Endothelial cell of umbilical vein (primary cell): ENCODE results near the gene ANO6. TPM values are rescaled to one million over a fixed set of nuclear protein-coding genes. Genes with fewer than 3 reads are reported as not detected.

Source experiments
- BruUV-seq: library from RNA; stranded (reverse); fragments of 400-500 nt; replicated peaks from 2 replicates; lab custom pipeline; 2021; lab: Mats Ljungman, UMichigan
- CTCF ChIA-PET: fragments of 300-600, 350-600 bp; sonication (Branson Sonifier 250); formaldehyde crosslinking; loops from one replicate; lab custom pipeline; 2021; ENCODE audit warnings: antibody characterized with exemption, inconsistent platforms; lab: Charles Lee
- POLR2A ChIA-PET: fragments of 300-600, 350-600 bp; sonication (Branson Sonifier 250); formaldehyde crosslinking; loops from one replicate; lab custom pipeline; 2021; ENCODE audit warnings: antibody characterized with exemption, inconsistent platforms; lab: Charles Lee
- DNase-seq: peaks from one replicate; pipeline ENCODE4 v3.0.0-alpha.2; 2011; ENCODE audit warnings: low read depth, low spot score
- FAIRE-seq: peaks from 2 replicates; lab custom pipeline; 2011; peaks lifted over from hg19 to GRCh38; lab: Jason Lieb, UNC
- H2AFZ ChIP-seq: 2 replicates; pipeline ENCODE4 v1.6.0; 2012; ENCODE audit warnings: low read depth, low read length, control low read depth, inconsistent platforms
- H3K27ac ChIP-seq: 2 replicates; pipeline ENCODE4 v1.5.1; 2011; ENCODE audit warnings: low read depth, mild to moderate bottlenecking, control low read depth, low read length, moderate library complexity; ENCODE audit not compliant: insufficient read depth
- H3K27me3 ChIP-seq, 2 experiments: 2 replicates each; pipeline versions ENCODE4 v1.6.0 to v1.6.1; 2011; ENCODE audit warnings: low read length in 2 of 2, mixed read lengths in 1 of 2; ENCODE audit not compliant: control insufficient read depth in 2 of 2, insufficient read depth in 2 of 2
- H3K36me3 ChIP-seq, 2 experiments: 2 replicates in 1 of 2; 3 replicates in 1 of 2; pipeline ENCODE4 v1.5.1; 2011; ENCODE audit warnings: low read length in 2 of 2, mild to moderate bottlenecking in 1 of 2, moderate library complexity in 1 of 2; ENCODE audit not compliant: control insufficient read depth in 2 of 2, insufficient read depth in 2 of 2; ENCODE audit errors: extremely low read depth in 1 of 2
- H3K4me1 ChIP-seq: 3 replicates; pipeline ENCODE4 v1.5.1; 2011; ENCODE audit warnings: mild to moderate bottlenecking, low read length; ENCODE audit not compliant: control insufficient read depth, insufficient read depth; ENCODE audit errors: extremely low read depth
- H3K4me2 ChIP-seq: 2 replicates; pipeline ENCODE4 v1.6.1; 2011; ENCODE audit warnings: low read length, control low read depth, mixed read lengths; ENCODE audit not compliant: insufficient read depth
- H3K4me3 ChIP-seq, 3 experiments: fragments of 200-600 bp in 1 of 3; sonication (generic), shearing (Covaris generic) in 1 of 3; replicated peaks in 1 of 3; 2 replicates each; pipeline ENCODE4 v1.5.1; 2011 to 2016; ENCODE audit warnings: control low read depth in 3 of 3, low read length in 3 of 3, mild to moderate bottlenecking in 2 of 3, inconsistent platforms in 1 of 3, low read depth in 1 of 3, moderate library complexity in 1 of 3; ENCODE audit not compliant: insufficient read depth in 1 of 3
- H3K79me2 ChIP-seq: 2 replicates; pipeline ENCODE4 v1.6.0; 2012; ENCODE audit warnings: low read length, inconsistent platforms; ENCODE audit not compliant: control insufficient read depth, insufficient read depth
- H3K9ac ChIP-seq: replicated peaks from 2 replicates; pipeline ENCODE3; 2011; ENCODE audit warnings: low read length, control low read depth; ENCODE audit not compliant: insufficient read depth; ENCODE audit errors: extremely low read depth
- H3K9me1 ChIP-seq: replicated peaks from 3 replicates; pipeline ENCODE4 v1.6.0; 2011; ENCODE audit warnings: mild to moderate bottlenecking, low read length; ENCODE audit not compliant: control insufficient read depth, insufficient read depth; ENCODE audit errors: extremely low read depth
- H3K9me3 ChIP-seq: replicated peaks from 2 replicates; pipeline ENCODE4 v1.5.1; 2012; ENCODE audit warnings: low read length, inconsistent platforms; ENCODE audit not compliant: control insufficient read depth, insufficient read depth
- H4K20me1 ChIP-seq: replicated peaks from 2 replicates; pipeline ENCODE3; 2011; ENCODE audit warnings: mild to moderate bottlenecking, low read length; ENCODE audit not compliant: control insufficient read depth, insufficient read depth; ENCODE audit errors: extremely low read depth
- EZH2 ChIP-seq: IDR thresholded peaks from 2 replicates; pipeline ENCODE4 v1.6.1; 2012; ENCODE audit warnings: borderline replicate concordance, low read depth, mild to moderate bottlenecking, moderate library complexity, low read length, inconsistent platforms; ENCODE audit not compliant: severe bottlenecking
- FOS ChIP-seq: IDR thresholded peaks from 2 replicates; pipeline ENCODE4 v1.6.1; 2011; ENCODE audit warnings: mild to moderate bottlenecking, low read length, moderate library complexity, borderline replicate concordance; ENCODE audit not compliant: insufficient read depth
- GATA2 ChIP-seq: IDR thresholded peaks from 2 replicates; pipeline ENCODE4 v1.7.0; 2011; ENCODE audit warnings: low read depth, mild to moderate bottlenecking, moderate library complexity, mixed read lengths, low read length; ENCODE audit not compliant: insufficient read length, insufficient read depth
- JUN ChIP-seq: IDR thresholded peaks from 2 replicates; pipeline ENCODE4 v1.6.1; 2011; ENCODE audit warnings: borderline replicate concordance, low read depth; ENCODE audit not compliant: insufficient read length, insufficient read depth
- MYC ChIP-seq: IDR thresholded peaks from one replicate; pipeline ENCODE4 v1.6.1; 2011; ENCODE audit warnings: mild to moderate bottlenecking, low read depth, low read length
- POLR2A ChIP-seq: IDR thresholded peaks from 2 replicates; pipeline ENCODE4 v1.6.1; 2012; ENCODE audit warnings: low read depth, mild to moderate bottlenecking, control low read depth, low read length
- POLR2AphosphoS5 ChIP-seq: IDR thresholded peaks from 2 replicates; pipeline ENCODE4 v1.6.1; 2012; ENCODE audit warnings: low read depth, mild to moderate bottlenecking, control low read depth, low read length, moderate library complexity; ENCODE audit not compliant: insufficient read depth
- dilution Hi-C: fragments of 300-500 bp; cut with MboI; formaldehyde crosslinking; loops from one replicate; pipeline ENCODE4 v1.15.0; 2019; ENCODE audit warnings: low sequenced_read_pairs; ENCODE audit not compliant: extremely low pct_ligation_motif_present
- intact Hi-C: fragments of 100-400 bp; cut with micrococcal nuclease; formaldehyde crosslinking; loops from one replicate; pipeline ENCODE4 v1.10.0; 2022
- polyA plus RNA-seq, 4 experiments: library from polyadenylated mRNA; depleted of rRNA in 3 of 4; stranded (reverse) in 3 of 4; unstranded in 1 of 4; fragments of >200 nt; gene quantifications; 2 replicates each; pipeline versions ENCODE4 v1.2.1 to v1.2.3, GENCODE V29; 2011 to 2012; ENCODE audit warnings: missing spikeins in 1 of 4
- total RNA-seq: library from RNA; stranded (reverse); gene quantifications from 2 replicates; pipeline ENCODE4 v1.2.3, GENCODE V29; 2021
- TF ChIP-seq, protein P1 (sequence below), 2 donors: IDR thresholded peaks; 1 replicate in 1 of 2; 2 replicates in 1 of 2; pipeline ENCODE4 v1.5.1; 2011; ENCODE audit warnings: low read length in 2 of 2, mild to moderate bottlenecking in 2 of 2, moderate library complexity in 2 of 2, control low read depth in 1 of 2, inconsistent platforms in 1 of 2, low read depth in 1 of 2; ENCODE audit not compliant: insufficient read depth in 1 of 2; ENCODE audit errors: extremely low read depth in 1 of 2
- TF ChIP-seq, protein P2 (sequence below): IDR thresholded peaks from 2 replicates; pipeline ENCODE4 v1.6.1; 2011; ENCODE audit not compliant: insufficient read depth, insufficient read length

ANO6 gene
- total and polyA plus RNA-seq, 2 donors (not counting 3 experiments of a cell fraction or from before 2014, with no cell fraction given), result 21.3 to 67.6 TPM

DNA sequence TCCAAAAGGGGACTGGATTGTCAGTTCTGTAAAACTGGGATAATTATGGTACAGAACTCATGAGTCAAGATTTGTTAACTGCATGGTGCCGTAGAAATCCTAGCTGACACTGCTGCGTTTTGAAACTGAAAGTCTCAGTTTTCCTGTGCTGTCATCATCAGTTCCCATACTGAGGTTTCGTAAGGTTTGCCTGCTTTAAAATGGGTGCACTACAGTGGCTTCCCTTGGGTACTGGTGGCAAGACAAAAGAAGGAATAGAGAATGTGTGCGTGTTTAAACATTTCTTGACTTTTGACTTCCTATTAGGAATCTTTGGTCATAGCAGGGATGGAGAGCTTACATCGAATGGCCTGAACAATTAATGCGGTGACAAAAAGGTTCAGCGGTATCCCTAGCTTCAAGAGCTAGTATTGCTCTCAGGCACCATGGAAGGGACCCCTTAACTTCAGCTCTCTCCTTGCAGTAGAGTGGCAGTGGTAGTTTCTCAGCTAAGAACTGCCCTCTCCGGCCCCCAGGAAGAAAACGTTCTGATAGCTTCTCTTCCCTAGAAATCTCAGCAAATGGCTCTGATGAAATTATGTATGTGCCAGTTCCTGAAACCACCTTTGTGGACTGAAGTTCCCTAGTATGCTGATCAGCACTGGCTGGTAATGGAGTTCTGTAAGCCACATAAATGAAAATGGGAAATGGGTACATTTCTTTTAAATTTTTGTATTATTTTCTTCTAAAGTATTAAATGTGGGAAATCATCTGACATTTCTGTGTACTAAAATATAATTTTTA is 28.9 kb downstream of the ANO6 start:
- no TSS peak for BruUV-seq
- no peaks in the 10 kb centered on the region for H3K36me3 ChIP-seq
- TF ChIP-seq, protein P1, sequence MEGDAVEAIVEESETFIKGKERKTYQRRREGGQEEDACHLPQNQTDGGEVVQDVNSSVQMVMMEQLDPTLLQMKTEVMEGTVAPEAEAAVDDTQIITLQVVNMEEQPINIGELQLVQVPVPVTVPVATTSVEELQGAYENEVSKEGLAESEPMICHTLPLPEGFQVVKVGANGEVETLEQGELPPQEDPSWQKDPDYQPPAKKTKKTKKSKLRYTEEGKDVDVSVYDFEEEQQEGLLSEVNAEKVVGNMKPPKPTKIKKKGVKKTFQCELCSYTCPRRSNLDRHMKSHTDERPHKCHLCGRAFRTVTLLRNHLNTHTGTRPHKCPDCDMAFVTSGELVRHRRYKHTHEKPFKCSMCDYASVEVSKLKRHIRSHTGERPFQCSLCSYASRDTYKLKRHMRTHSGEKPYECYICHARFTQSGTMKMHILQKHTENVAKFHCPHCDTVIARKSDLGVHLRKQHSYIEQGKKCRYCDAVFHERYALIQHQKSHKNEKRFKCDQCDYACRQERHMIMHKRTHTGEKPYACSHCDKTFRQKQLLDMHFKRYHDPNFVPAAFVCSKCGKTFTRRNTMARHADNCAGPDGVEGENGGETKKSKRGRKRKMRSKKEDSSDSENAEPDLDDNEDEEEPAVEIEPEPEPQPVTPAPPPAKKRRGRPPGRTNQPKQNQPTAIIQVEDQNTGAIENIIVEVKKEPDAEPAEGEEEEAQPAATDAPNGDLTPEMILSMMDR (IDR thresholded peaks at IDR 0.05; ENCODE audit: extremely low read depth in 1 of 2, insufficient read depth in 1 of 2, low read depth in 1 of 2, low read length in 2 of 2), result no peak
- TF ChIP-seq, protein P2, sequence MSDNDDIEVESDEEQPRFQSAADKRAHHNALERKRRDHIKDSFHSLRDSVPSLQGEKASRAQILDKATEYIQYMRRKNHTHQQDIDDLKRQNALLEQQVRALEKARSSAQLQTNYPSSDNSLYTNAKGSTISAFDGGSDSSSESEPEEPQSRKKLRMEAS, result no peak
- no peak for TF ChIP-seq POLR2A
- TF ChIP-seq FOS, result no peak
- no peaks in the 10 kb centered on the region for H3K27me3 ChIP-seq
- ChIA-PET CTCF (interaction anchor here (1.1 to 1.6 kb wide), 2 partner anchors 10 to 27 kb away, joined by 4 to 5 read pairs; no protein-coding TSS in a partner anchor), POLR2A (no interaction called here)
- no peak for DNase-seq
- H3K9me3 ChIP-seq, result no peaks in the 10 kb centered on the region
- H3K4me3 ChIP-seq, result no peak overlapping the region
- no peak overlapping the region for H2AFZ ChIP-seq
- intact Hi-C loops (no loop called here), dilution Hi-C loops (no loop called here)
- no peak for FAIRE-seq
- no peak overlapping the region for H3K4me2 ChIP-seq
- H3K27ac ChIP-seq, result no peak overlapping the region
- H3K4me1 ChIP-seq, result peaks cover 3% of the 10 kb centered on the region
- H3K79me2 ChIP-seq, result peaks cover 57% of the 10 kb centered on the region
- no peaks in the 10 kb centered on the region for H3K9me1 ChIP-seq
- no peak overlapping the region for H3K9ac ChIP-seq
- H4K20me1 ChIP-seq, result peaks cover 4% of the 10 kb centered on the region

DNA sequence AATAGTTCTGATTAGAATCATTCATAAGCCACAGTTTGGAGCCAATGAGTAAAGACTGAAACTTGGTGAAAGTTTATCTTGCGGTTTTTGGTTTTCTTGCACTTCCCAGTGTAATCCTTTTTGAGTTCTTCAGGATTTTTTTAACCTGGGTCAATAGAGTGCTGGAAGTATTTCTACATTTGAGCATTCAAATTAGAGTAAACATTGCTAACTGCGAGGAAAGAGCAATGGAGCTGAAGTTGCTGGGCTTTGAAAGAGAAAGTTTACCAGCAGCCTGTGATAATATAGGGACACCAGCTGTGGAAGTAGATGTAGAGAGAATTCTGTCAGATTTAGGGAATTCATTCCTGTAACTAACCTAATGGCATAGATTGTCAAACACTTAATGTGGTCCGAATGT is 30.3 kb downstream of the ANO6 start:
- ChIA-PET POLR2A (no interaction called here), CTCF (interaction anchor here (0.7 kb wide), 1 partner anchor 12 kb away, joined by 3 read pairs; no protein-coding TSS in a partner anchor)
- peaks cover 4% of the 10 kb centered on the region for H4K20me1 ChIP-seq
- H3K27me3 ChIP-seq, result no peaks in the 10 kb centered on the region
- H3K9me3 ChIP-seq, result no peaks in the 10 kb centered on the region
- no peaks in the 10 kb centered on the region for H3K36me3 ChIP-seq
- TF ChIP-seq POLR2A, result no peak
- TF ChIP-seq JUN, result no peak
- TF ChIP-seq FOS, result no peak
- TF ChIP-seq, protein P2, result no peak
- TF ChIP-seq, protein P1 (IDR thresholded peaks at IDR 0.05; ENCODE audit: extremely low read depth in 1 of 2, insufficient read depth in 1 of 2, low read depth in 1 of 2, low read length in 2 of 2), result no peak
- no peak for TF ChIP-seq POLR2AphosphoS5
- TF ChIP-seq MYC, result no peak
- no peak for TF ChIP-seq GATA2
- no peak for TF ChIP-seq EZH2
- no peak for DNase-seq
- no peak overlapping the region for H3K4me3 ChIP-seq
- H3K9me1 ChIP-seq, result no peaks in the 10 kb centered on the region
- H2AFZ ChIP-seq, result no peak overlapping the region
- peaks cover 3% of the 10 kb centered on the region for H3K4me1 ChIP-seq
- dilution Hi-C loops, result no loop called here
- H3K79me2 ChIP-seq, result peaks cover 65% of the 10 kb centered on the region
- H3K27ac ChIP-seq, result no peak overlapping the region
- no peak overlapping the region for H3K4me2 ChIP-seq
- intact Hi-C loops, result no loop called here
- no peak for FAIRE-seq
- no TSS peak for BruUV-seq
- no peak overlapping the region for H3K9ac ChIP-seq
